ENCODE data around the gene PTPRG.

GRCh38 chr3:61632568-61633175 lies 71.3 kb downstream of the PTPRG start:
- TF ChIP-seq REST (IDR thresholded peaks at IDR 0.05; ENCODE audit: insufficient read depth in 1 of 2, low read depth in 2 of 2, low read length in 2 of 2) (no peak), POLR2AphosphoS5 (IDR thresholded peaks at IDR 0.05; ENCODE audit: low read depth, low read length) (no peak)

Measured in PFSK-1 (cell line).